ACC112 (cell line): ENCODE measurements around the gene BSN.

Source experiments
- H2AFZ ChIP-seq: fragments of 200-600 bp; sonication (generic); one replicate; pipeline ENCODE4 v1.6.0; 2017; ENCODE audit warnings: antibody characterized with exemption, low read length; ENCODE audit not compliant: unreplicated experiment
- H3K27ac ChIP-seq: fragments of 200-600 bp; sonication (generic); 2 replicates; pipeline ENCODE4 v1.5.1; 2014; ENCODE audit warnings: low read depth, mild to moderate bottlenecking, antibody characterized with exemption, low read length, moderate library complexity
- H3K27me3 ChIP-seq: fragments of 200-600 bp; sonication (generic); 2 replicates; pipeline ENCODE4 v1.6.1; 2014; ENCODE audit warnings: mild to moderate bottlenecking, antibody characterized with exemption, low read length, moderate library complexity, mixed read lengths; ENCODE audit not compliant: insufficient read depth
- H3K36me3 ChIP-seq: fragments of 200-600 bp; sonication (generic); 2 replicates; pipeline ENCODE4 v1.6.1; 2016; ENCODE audit warnings: mild to moderate bottlenecking, antibody characterized with exemption, low read length, moderate library complexity, mixed read lengths; ENCODE audit not compliant: insufficient read depth
- H3K4me1 ChIP-seq: fragments of 200-600 bp; sonication (generic); one replicate; pipeline ENCODE4 v1.6.1; 2016; ENCODE audit warnings: low read length, mixed read lengths; ENCODE audit not compliant: insufficient read depth, unreplicated experiment, control insufficient read depth
- H3K4me3 ChIP-seq: fragments of 200-600 bp; sonication (generic); 2 replicates; pipeline ENCODE4 v1.5.1; 2014; ENCODE audit warnings: mild to moderate bottlenecking, low read depth, low read length
- H3K79me2 ChIP-seq: fragments of 200-600 bp; sonication (generic); one replicate; pipeline ENCODE4 v1.6.0; 2016; ENCODE audit warnings: low read length; ENCODE audit not compliant: control insufficient read depth, unreplicated experiment, insufficient read depth

BSN gene

DNA sequence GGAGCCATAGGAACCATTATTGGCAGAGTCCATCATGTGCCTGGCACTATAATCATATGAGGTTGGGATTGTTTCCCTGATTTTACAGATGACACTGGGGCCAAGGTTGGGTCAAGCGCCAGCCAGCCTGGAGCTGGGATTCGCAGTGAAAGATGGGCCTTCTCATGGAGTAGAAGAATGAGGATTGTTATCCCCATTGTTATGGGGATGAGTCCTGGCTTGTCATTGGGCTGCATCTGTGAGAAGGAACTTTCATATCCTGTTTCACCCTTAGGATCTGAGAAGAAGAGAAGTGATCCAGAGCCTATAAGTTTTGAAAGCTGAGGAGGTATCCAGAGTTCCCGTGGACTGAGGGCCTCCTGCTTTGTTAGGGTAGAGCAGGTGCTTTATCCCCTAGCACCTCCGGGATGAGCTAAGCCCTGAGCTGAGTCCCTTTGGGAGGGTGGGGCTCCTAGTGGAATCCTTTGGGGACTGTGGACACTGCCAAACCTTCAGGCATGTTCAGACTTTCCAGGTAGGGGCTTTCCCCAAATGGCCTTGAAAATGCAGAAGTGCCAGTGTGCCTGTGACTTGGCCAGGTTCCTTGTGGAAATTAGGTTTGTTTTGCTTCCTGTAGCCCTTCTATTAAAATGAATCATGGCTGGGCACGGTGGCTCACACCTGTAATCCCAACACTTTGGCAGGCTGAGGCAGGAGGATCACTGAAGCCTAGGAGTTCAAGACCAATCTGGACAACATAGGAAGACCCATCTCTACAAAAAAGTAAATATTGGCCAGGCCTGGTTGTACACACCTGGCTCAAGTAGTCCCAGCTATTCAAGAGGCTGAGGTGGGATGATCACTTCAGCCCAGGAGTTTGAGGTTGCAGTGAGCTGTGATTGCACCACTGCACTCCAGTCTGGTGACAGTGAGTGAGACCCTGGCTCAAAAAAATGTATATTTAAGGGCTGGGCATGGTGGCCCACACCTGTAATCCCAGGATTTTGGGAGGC lies 30.2 kb upstream of the BSN start:
- Histone ChIP-seq H3K36me3 (no peaks in the 10 kb centered on the region), H3K79me2 (no peaks in the 10 kb centered on the region), H2AFZ (no peak overlapping the region), H3K4me3 (no peak overlapping the region), H3K4me1 (no peaks in the 10 kb centered on the region), H3K27me3 (no peaks in the 10 kb centered on the region), H3K27ac (no peak overlapping the region)

DNA sequence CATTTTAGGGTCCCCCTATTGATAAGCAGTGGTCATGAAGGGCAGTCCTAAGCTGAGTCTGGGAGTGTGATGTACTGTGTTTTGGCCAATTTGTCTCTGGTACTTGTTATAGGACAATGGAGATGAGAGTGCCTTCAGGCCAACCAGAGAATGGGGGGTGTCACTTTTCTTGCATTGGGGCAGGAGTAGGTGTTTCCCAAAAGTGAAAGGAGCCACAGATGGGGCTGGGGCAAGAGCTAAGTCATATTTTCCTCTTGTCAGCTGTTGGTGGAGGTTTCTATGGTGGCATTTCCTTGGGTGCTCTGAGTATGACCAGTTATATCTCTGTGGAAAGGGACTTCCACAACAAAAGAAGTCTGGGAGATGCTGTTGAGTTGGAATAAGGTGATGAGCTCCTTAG lies 24.7 kb upstream of the BSN start:
- peaks cover 17% of the 10 kb centered on the region; the same call in 1 of the 2 replicates for H3K36me3 ChIP-seq
- no peaks in the 10 kb centered on the region for H3K79me2 ChIP-seq
- H2AFZ ChIP-seq: no peak overlapping the region
- no peak overlapping the region for H3K27ac ChIP-seq
- H3K4me1 ChIP-seq: no peaks in the 10 kb centered on the region
- H3K27me3 ChIP-seq: no peaks in the 10 kb centered on the region
- H3K4me3 ChIP-seq: no peak overlapping the region

DNA sequence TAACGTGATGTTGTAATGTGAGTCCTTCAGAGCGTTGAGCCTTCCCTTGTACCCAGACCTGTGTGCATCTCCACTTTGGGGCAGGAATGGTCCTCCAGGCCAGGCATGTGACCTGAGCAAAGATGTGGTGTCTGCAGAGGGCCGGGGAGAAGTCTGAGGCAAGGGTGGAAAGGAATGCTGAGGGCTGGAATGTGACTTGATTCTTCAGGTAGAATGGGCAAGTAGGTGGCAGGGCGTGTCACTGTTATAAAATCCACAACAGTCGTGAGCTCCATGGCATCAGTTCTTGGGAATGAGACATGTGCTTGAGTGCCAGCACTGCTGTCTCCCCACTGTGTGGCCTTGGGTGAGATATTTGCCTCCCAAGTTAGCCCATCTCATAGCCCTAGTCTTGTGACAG lies 24.0 kb upstream of the BSN start:
- Histone ChIP-seq H3K36me3 (peaks cover 17% of the 10 kb centered on the region; the same call in 1 of the 2 replicates), H3K4me1 (no peaks in the 10 kb centered on the region), H3K4me3 (no peak overlapping the region), H3K79me2 (no peaks in the 10 kb centered on the region), H3K27me3 (no peaks in the 10 kb centered on the region), H3K27ac (no peak overlapping the region), H2AFZ (no peak overlapping the region)

DNA sequence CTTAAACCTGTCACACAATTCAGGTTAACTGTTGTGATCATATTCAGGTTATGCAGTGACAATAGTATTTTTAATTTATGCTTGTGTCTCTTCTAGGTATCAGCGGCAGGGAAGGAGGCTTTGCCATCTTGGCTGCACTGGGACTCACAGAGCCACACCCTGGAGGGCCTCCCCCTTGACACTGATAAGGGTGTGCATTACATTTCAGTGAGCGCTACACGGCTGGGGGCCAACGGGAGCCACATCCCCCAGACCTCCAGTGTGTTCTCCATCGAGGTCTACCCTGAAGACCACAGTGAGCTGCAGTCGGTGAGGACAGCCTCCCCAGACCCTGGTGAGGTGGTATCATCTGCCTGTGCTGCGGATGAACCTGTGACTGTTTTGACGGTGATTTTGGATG lies 23.6 kb upstream of the BSN start:
- Histone ChIP-seq H3K36me3 (peaks cover 17% of the 10 kb centered on the region; the same call in 1 of the 2 replicates), H3K27ac (no peak overlapping the region), H3K4me1 (peaks cover under 1% of the 10 kb centered on the region), H3K4me3 (no peak overlapping the region), H2AFZ (no peak overlapping the region), H3K27me3 (no peaks in the 10 kb centered on the region), H3K79me2 (no peaks in the 10 kb centered on the region)

DNA sequence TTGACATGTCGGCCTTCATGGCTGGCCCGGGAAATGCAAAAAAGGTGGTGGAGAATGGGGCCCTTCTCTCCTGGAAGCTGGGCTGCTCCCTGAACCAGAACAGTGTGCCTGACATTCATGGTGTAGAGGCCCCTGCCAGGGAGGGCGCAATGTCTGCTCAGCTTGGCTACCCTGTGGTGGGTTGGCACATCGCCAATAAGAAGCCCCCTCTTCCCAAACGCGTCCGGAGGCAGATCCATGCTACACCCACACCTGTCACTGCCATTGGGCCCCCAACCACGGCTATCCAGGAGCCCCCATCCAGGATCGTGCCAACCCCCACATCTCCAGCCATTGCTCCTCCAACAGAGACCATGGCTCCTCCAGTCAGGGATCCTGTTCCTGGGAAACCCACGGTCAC lies 23.1 kb upstream of the BSN start:
- H3K79me2 ChIP-seq: no peaks in the 10 kb centered on the region
- H3K4me3 ChIP-seq: no peak overlapping the region

DNA sequence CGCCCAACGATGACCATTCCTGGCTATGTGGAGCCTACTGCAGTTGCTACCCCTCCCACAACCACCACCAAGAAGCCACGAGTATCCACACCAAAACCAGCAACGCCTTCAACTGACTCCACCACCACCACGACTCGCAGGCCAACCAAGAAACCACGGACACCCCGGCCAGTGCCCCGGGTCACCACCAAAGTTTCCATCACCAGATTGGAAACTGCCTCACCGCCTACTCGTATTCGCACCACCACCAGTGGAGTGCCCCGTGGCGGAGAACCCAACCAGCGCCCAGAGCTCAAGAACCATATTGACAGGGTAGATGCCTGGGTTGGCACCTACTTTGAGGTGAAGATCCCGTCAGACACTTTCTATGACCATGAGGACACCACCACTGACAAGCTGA lies 22.6 kb upstream of the BSN start:
- peaks cover 17% of the 10 kb centered on the region; the same call in 1 of the 2 replicates for H3K36me3 ChIP-seq
- no peaks in the 10 kb centered on the region for H3K79me2 ChIP-seq
- H3K27ac ChIP-seq: no peak overlapping the region
- no peak overlapping the region for H2AFZ ChIP-seq
- H3K4me1 ChIP-seq: peaks cover 11% of the 10 kb centered on the region
- H3K27me3 ChIP-seq: no peaks in the 10 kb centered on the region
- H3K4me3 ChIP-seq: no peak overlapping the region

More for the DNA sequence above, 23.1 kb upstream of the BSN start:
- Histone ChIP-seq H3K27me3 (no peaks in the 10 kb centered on the region), H3K36me3 (peaks cover 17% of the 10 kb centered on the region; the same call in 1 of the 2 replicates), H3K4me1 (peaks cover 6% of the 10 kb centered on the region), H3K27ac (no peak overlapping the region), H2AFZ (no peak overlapping the region)

DNA sequence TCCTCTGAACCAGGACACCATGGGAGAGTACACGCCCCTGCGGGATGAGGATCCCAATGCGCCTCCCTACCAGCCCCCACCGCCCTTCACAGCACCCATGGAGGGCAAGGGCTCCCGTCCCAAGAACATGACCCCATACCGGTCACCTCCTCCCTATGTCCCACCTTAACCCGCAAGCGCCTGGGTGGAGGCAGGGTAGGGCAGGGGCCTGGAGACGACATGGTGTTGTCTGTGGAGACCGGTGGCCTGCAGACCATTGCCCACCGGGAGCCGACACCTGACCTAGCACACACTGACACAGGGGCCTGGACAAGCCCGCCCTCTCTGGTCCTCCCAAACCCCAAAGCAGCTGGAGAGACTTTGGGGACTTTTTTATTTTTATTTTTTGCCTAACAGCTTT lies 21.2 kb upstream of the BSN start:
- Histone ChIP-seq H3K36me3 (peaks cover 17% of the 10 kb centered on the region; the same call in 1 of the 2 replicates), H3K27ac (no peak overlapping the region), H3K4me1 (peaks cover 12% of the 10 kb centered on the region), H3K79me2 (no peaks in the 10 kb centered on the region), H2AFZ (no peak overlapping the region), H3K27me3 (no peaks in the 10 kb centered on the region), H3K4me3 (no peak overlapping the region)

DNA sequence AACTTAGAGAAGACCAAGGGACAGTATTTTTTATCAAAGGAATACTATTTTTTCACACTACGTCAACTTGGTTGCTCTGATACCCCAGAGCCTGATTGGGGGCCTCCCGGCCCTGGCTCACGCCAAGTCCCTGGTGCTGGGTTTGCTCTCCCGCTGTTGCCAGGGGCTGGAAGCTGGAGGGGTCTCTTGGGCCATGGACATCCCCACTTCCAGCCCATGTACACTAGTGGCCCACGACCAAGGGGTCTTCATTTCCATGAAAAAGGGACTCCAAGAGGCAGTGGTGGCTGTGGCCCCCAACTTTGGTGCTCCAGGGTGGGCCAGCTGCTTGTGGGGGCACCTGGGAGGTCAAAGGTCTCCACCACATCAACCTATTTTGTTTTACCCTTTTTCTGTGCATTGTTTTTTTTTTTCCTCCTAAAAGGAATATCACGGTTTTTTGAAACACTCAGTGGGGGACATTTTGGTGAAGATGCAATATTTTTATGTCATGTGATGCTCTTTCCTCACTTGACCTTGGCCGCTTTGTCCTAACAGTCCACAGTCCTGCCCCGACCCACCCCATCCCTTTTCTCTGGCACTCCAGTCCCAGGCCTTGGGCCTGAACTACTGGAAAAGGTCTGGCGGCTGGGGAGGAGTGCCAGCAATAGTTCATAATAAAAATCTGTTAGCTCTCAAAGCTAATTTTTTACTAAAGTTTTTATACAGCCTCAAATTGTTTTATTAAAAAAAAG lies 20.3 kb upstream of the BSN start:
- no peaks in the 10 kb centered on the region for H3K27me3 ChIP-seq
- H3K4me3 ChIP-seq: no peak overlapping the region
- peaks cover 17% of the 10 kb centered on the region; the same call in 1 of the 2 replicates for H3K36me3 ChIP-seq

DNA sequence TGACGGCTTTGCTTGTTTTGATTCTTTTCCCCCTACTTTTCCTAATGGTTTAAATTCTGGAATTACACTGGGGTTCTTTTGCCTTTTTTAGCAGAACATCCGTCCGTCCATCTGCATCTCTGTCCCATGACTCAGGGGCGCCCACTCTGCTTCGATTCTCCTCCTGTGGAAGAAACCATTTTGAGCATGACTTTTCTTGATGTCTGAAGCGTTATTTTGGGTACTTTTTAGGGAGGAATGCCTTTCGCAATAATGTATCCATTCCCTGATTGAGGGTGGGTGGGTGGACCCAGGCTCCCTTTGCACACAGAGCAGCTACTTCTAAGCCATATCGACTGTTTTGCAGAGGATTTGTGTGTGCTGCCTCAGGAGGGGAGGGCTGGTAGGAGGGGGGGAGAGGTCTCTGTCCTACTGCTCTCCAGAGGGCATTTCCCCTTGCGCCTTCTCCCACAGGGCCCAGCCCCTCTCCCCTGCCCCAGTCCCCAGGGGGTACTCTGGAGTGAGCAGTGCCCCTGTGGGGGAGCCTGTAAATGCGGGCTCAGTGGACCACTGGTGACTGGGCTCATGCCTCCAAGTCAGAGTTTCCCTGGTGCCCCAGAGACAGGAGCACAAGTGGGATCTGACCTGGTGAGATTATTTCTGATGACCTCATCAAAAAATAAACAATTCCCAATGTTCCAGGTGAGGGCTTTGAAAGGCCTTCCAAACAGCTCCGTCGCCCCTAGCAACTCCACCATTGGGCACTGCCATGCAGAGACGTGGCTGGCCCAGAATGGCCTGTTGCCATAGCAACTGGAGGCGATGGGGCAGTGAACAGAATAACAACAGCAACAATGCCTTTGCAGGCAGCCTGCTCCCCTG lies 19.5 kb upstream of the BSN start:
- H3K36me3 ChIP-seq: peaks cover 17% of the 10 kb centered on the region; the same call in 1 of the 2 replicates
- no peaks in the 10 kb centered on the region for H3K79me2 ChIP-seq
- no peak overlapping the region for H3K27ac ChIP-seq
- no peak overlapping the region for H3K4me3 ChIP-seq
- no peaks in the 10 kb centered on the region for H3K27me3 ChIP-seq
- no peak overlapping the region for H2AFZ ChIP-seq
- H3K4me1 ChIP-seq: peaks cover 12% of the 10 kb centered on the region

More for the DNA sequence above, 20.3 kb upstream of the BSN start:
- no peaks in the 10 kb centered on the region for H3K79me2 ChIP-seq
- H3K4me1 ChIP-seq: peaks cover 12% of the 10 kb centered on the region
- H3K27ac ChIP-seq: no peak overlapping the region
- no peak overlapping the region for H2AFZ ChIP-seq
